ENCODE results near the gene RHBDF1.
"Not testable (repeated sequence)": the region's sequence is repeated elsewhere in the genome, so short reads cannot be mapped to it uniquely, and the experiment has no call there.

RHBDF1 gene

GRCh38 chr16:43294-43693, 29.1 kb downstream of the RHBDF1 start:
- no peak overlapping the region for H3K4me3 ChIP-seq (ENCODE audit: extremely low read depth, insufficient read depth, low read length, poor library complexity, severe bottlenecking)
- WGBS, 2 experiments (ENCODE audit: insufficient coverage in 2 of 2), result 73 to 100% methylated on average over 3 to 4 of the region's 5 CpGs
- H3K27ac ChIP-seq (ENCODE audit: low read depth, low read length, severe bottlenecking), result no peak overlapping the region
- H3K4me1 ChIP-seq (ENCODE audit: control insufficient read depth, insufficient read depth, low read length, poor library complexity, severe bottlenecking), result no peaks in the 10 kb centered on the region
- peaks cover 64% of the 10 kb centered on the region for H3K36me3 ChIP-seq (ENCODE audit: control insufficient read depth, insufficient read depth, low read length)
- H3K9me3 ChIP-seq (ENCODE audit: control insufficient read depth, low read length), result peaks cover 7% of the 10 kb centered on the region

GRCh38 chr16:42691-43090, 29.7 kb downstream of the RHBDF1 start:
- Histone ChIP-seq H3K4me1 (ENCODE audit: control insufficient read depth, insufficient read depth, low read length, poor library complexity, severe bottlenecking) (no peaks in the 10 kb centered on the region), H3K36me3 (ENCODE audit: control insufficient read depth, insufficient read depth, low read length) (peaks cover 60% of the 10 kb centered on the region), H3K4me3 (ENCODE audit: extremely low read depth, insufficient read depth, low read length, poor library complexity, severe bottlenecking) (no peak overlapping the region), H3K9me3 (ENCODE audit: control insufficient read depth, low read length) (peaks cover 7% of the 10 kb centered on the region), H3K27ac (ENCODE audit: low read depth, low read length, severe bottlenecking) (no peak overlapping the region)
- WGBS, 2 experiments (ENCODE audit: insufficient coverage in 2 of 2), result 97 to 100% methylated on average over 4 of the region's 4 CpGs

GRCh38 chr16:42069-42457, 30.4 kb downstream of the RHBDF1 start:
- H3K36me3 ChIP-seq (ENCODE audit: control insufficient read depth, insufficient read depth, low read length), result peaks cover 56% of the 10 kb centered on the region
- no peak overlapping the region for H3K4me3 ChIP-seq (ENCODE audit: extremely low read depth, insufficient read depth, low read length, poor library complexity, severe bottlenecking)
- H3K4me1 ChIP-seq (ENCODE audit: control insufficient read depth, insufficient read depth, low read length, poor library complexity, severe bottlenecking), result no peaks in the 10 kb centered on the region
- H3K27ac ChIP-seq (ENCODE audit: low read depth, low read length, severe bottlenecking), result no peak overlapping the region
- WGBS, 2 experiments (ENCODE audit: insufficient coverage in 2 of 2), result 86 to 91% methylated on average over 11 of the region's 11 CpGs
- peaks cover 7% of the 10 kb centered on the region for H3K9me3 ChIP-seq (ENCODE audit: control insufficient read depth, low read length)

GRCh38 chr16:41439-42068, 30.9 kb downstream of the RHBDF1 start:
- WGBS, 2 experiments (ENCODE audit: insufficient coverage in 2 of 2), result 97 to 98% methylated on average over 20 to 21 of the region's 22 CpGs
- Histone ChIP-seq H3K4me1 (ENCODE audit: control insufficient read depth, insufficient read depth, low read length, poor library complexity, severe bottlenecking) (no peaks in the 10 kb centered on the region), H3K4me3 (ENCODE audit: extremely low read depth, insufficient read depth, low read length, poor library complexity, severe bottlenecking) (no peak overlapping the region), H3K27ac (ENCODE audit: low read depth, low read length, severe bottlenecking) (no peak overlapping the region), H3K36me3 (ENCODE audit: control insufficient read depth, insufficient read depth, low read length) (peaks cover 52% of the 10 kb centered on the region), H3K9me3 (ENCODE audit: control insufficient read depth, low read length) (peaks cover 7% of the 10 kb centered on the region)

GRCh38 chr16:38941-39892, 33.2 kb downstream of the RHBDF1 start:
- 89 to 100% methylated on average over 5 to 6 of the region's 13 CpGs for WGBS, 2 experiments (ENCODE audit: insufficient coverage in 2 of 2)
- H3K27ac ChIP-seq (ENCODE audit: low read depth, low read length, severe bottlenecking), result no peak overlapping the region
- H3K36me3 ChIP-seq (ENCODE audit: control insufficient read depth, insufficient read depth, low read length), result peaks cover 29% of the 10 kb centered on the region
- H3K9me3 ChIP-seq (ENCODE audit: control insufficient read depth, low read length), result peaks cover 7% of the 10 kb centered on the region
- no peak overlapping the region for H3K4me3 ChIP-seq (ENCODE audit: extremely low read depth, insufficient read depth, low read length, poor library complexity, severe bottlenecking)
- H3K4me1 ChIP-seq (ENCODE audit: control insufficient read depth, insufficient read depth, low read length, poor library complexity, severe bottlenecking), result no peaks in the 10 kb centered on the region

- H3K9me3 ChIP-seq (ENCODE audit: control insufficient read depth, low read length); H3K27ac ChIP-seq (ENCODE audit: low read depth, low read length, severe bottlenecking): not testable (repeated sequence)
- 66 to 68% methylated on average over 11 of the region's 11 CpGs for WGBS, 2 experiments (ENCODE audit: insufficient coverage in 2 of 2)
These were observed 34.2 kb downstream of the RHBDF1 start for GRCh38 chr16:38206-38605.

GRCh38 chr16:37511-37910, 34.9 kb downstream of the RHBDF1 start:
- H3K4me3 ChIP-seq (ENCODE audit: extremely low read depth, insufficient read depth, low read length, poor library complexity, severe bottlenecking), result no peak overlapping the region
- 96 to 100% methylated on average over 3 to 5 of the region's 5 CpGs for WGBS, 2 experiments (ENCODE audit: insufficient coverage in 2 of 2)
- H3K4me1 ChIP-seq (ENCODE audit: control insufficient read depth, insufficient read depth, low read length, poor library complexity, severe bottlenecking), result no peaks in the 10 kb centered on the region
- no peak overlapping the region for H3K27ac ChIP-seq (ENCODE audit: low read depth, low read length, severe bottlenecking)
- peaks cover 4% of the 10 kb centered on the region for H3K9me3 ChIP-seq (ENCODE audit: control insufficient read depth, low read length)
- H3K36me3 ChIP-seq (ENCODE audit: control insufficient read depth, insufficient read depth, low read length), result peaks cover 15% of the 10 kb centered on the region

More at GRCh38 chr16:38206-38605, 34.2 kb downstream of the RHBDF1 start:
- not testable (repeated sequence) for H3K4me1 ChIP-seq (ENCODE audit: control insufficient read depth, insufficient read depth, low read length, poor library complexity, severe bottlenecking); H3K4me3 ChIP-seq (ENCODE audit: extremely low read depth, insufficient read depth, low read length, poor library complexity, severe bottlenecking)
- H3K36me3 ChIP-seq (ENCODE audit: control insufficient read depth, insufficient read depth, low read length), result peaks cover 22% of the 10 kb centered on the region

GRCh38 chr16:36336-36984, 36.0 kb downstream of the RHBDF1 start:
- H3K27ac ChIP-seq (ENCODE audit: low read depth, low read length, severe bottlenecking), result no peak overlapping the region
- no peaks in the 10 kb centered on the region for H3K4me1 ChIP-seq (ENCODE audit: control insufficient read depth, insufficient read depth, low read length, poor library complexity, severe bottlenecking)
- no peaks in the 10 kb centered on the region for H3K9me3 ChIP-seq (ENCODE audit: control insufficient read depth, low read length)
- no peak overlapping the region for H3K4me3 ChIP-seq (ENCODE audit: extremely low read depth, insufficient read depth, low read length, poor library complexity, severe bottlenecking)
- 94 to 95% methylated on average over 12 to 13 of the region's 15 CpGs for WGBS, 2 experiments (ENCODE audit: insufficient coverage in 2 of 2)
- peaks cover 5% of the 10 kb centered on the region for H3K36me3 ChIP-seq (ENCODE audit: control insufficient read depth, insufficient read depth, low read length)

- no peaks in the 10 kb centered on the region for H3K4me1 ChIP-seq (ENCODE audit: control insufficient read depth, insufficient read depth, low read length, poor library complexity, severe bottlenecking)
- no peaks in the 10 kb centered on the region for H3K9me3 ChIP-seq (ENCODE audit: control insufficient read depth, low read length)
- H3K27ac ChIP-seq (ENCODE audit: low read depth, low read length, severe bottlenecking), result no peak overlapping the region
- 79 to 83% methylated on average over 10 of the region's 11 CpGs for WGBS, 2 experiments (ENCODE audit: insufficient coverage in 2 of 2)
- peaks cover under 1% of the 10 kb centered on the region for H3K36me3 ChIP-seq (ENCODE audit: control insufficient read depth, insufficient read depth, low read length)
- H3K4me3 ChIP-seq (ENCODE audit: extremely low read depth, insufficient read depth, low read length, poor library complexity, severe bottlenecking), result no peak overlapping the region
These were observed 36.6 kb downstream of the RHBDF1 start for GRCh38 chr16:35678-36305.

- Histone ChIP-seq H3K27ac (ENCODE audit: low read depth, low read length, severe bottlenecking) (no peak overlapping the region), H3K4me3 (ENCODE audit: extremely low read depth, insufficient read depth, low read length, poor library complexity, severe bottlenecking) (no peak overlapping the region), H3K4me1 (ENCODE audit: control insufficient read depth, insufficient read depth, low read length, poor library complexity, severe bottlenecking) (no peaks in the 10 kb centered on the region), H3K36me3 (ENCODE audit: control insufficient read depth, insufficient read depth, low read length) (no peaks in the 10 kb centered on the region), H3K9me3 (ENCODE audit: control insufficient read depth, low read length) (no peaks in the 10 kb centered on the region)
- 78 to 79% methylated on average over 16 to 17 of the region's 17 CpGs for WGBS, 2 experiments (ENCODE audit: insufficient coverage in 2 of 2)
These were observed 37.3 kb downstream of the RHBDF1 start for GRCh38 chr16:35011-35677.
